Esophagus squamous epithelium (tissue), 5 donors: ENCODE data around the gene ZNF516. TPM values are rescaled to one million over a fixed set of nuclear protein-coding genes. Genes with fewer than 3 reads are reported as not detected.
A peak's percentile ranks its signal among the peaks of the same experiment; 100 is the strongest.

Source experiments
- DNase-seq: peaks from one replicate; lab custom pipeline; 2025; lab: John Stamatoyannopoulos, UW
- H3K27ac ChIP-seq, 4 donors: fragments of 200-600 bp; sonication (generic); one replicate each; pipeline ENCODE4 v1.5.1; 2016 to 2019; ENCODE audit warnings: mild to moderate bottlenecking in 1 of 4
- H3K27me3 ChIP-seq, 4 donors: fragments of 200-600 bp; sonication (generic); 1 replicate in 3 of 4; 2 replicates in 1 of 4; pipeline versions ENCODE4 v1.5.1 to v1.6.0; 2017 to 2021; ENCODE audit warnings: antibody characterized with exemption in 1 of 4
- H3K36me3 ChIP-seq, 3 donors: fragments of 200-600 bp; sonication (generic); one replicate each; pipeline ENCODE4 v1.5.1; 2016 to 2019
- H3K4me1 ChIP-seq, 3 donors: fragments of 200-600 bp; sonication (generic); one replicate each; pipeline ENCODE4 v1.5.1; 2017 to 2019
- H3K4me3 ChIP-seq, 4 donors: fragments of 200-600 bp; sonication (generic); 1 replicate in 3 of 4; 2 replicates in 1 of 4; pipeline ENCODE4 v1.5.1; 2016 to 2019; ENCODE audit warnings: mild to moderate bottlenecking in 2 of 4, moderate library complexity in 1 of 4
- H3K9me3 ChIP-seq, 3 donors: fragments of 200-600 bp; sonication (generic); one replicate each; pipeline ENCODE4 v1.5.1; 2016 to 2019
- CTCF ChIP-seq, 6 experiments: fragments of 450-650 bp in 4 of 6; fragments of 200-600 bp in 2 of 6; sonication (generic) in 2 of 6; IDR thresholded peaks; one replicate each; pipeline ENCODE4 v1.5.1; 2016 to 2019; ENCODE audit warnings: antibody characterized with exemption in 6 of 6, mild to moderate bottlenecking in 4 of 6, moderate library complexity in 4 of 6
- POLR2A ChIP-seq, 4 donors: fragments of 450-650 bp; IDR thresholded peaks; one replicate each; pipeline ENCODE4 v1.6.1; 2017; ENCODE audit warnings: antibody characterized with exemption in 4 of 4, mild to moderate bottlenecking in 4 of 4, moderate library complexity in 3 of 4
- WGBS, 2 donors: methylation state at CpG; one replicate each; pipeline ENCODE4 v1.1.5; 2018; 5-methylcytosine and 5-hydroxymethylcytosine counted together
- intact Hi-C: fragments of 100-400 bp; cut with DNase I; formaldehyde crosslinking; loops from one replicate; pipeline ENCODE4 v1.15.0; 2022
- total RNA-seq, 4 donors: library from RNA; depleted of rRNA; stranded (reverse); fragments of >200 nt; gene quantifications; one replicate each; pipeline ENCODE4 v1.1.0, GENCODE V29; 2016
- donor health status: DM: yes; HTN: yes; CAD: no.

ZNF516 gene
- total RNA-seq, 4 donors from 2014 or later: 18.0 to 23.9 (median 19.2) TPM

- no peak for DNase-seq
- WGBS, 2 donors: 100% methylated on average over 1 of the region's 7 CpGs; no CpG with 5 or more reads in 1 of the 2 donors
- no peaks in the 10 kb centered on the region for H3K27me3 ChIP-seq
- intact Hi-C loops: no loop called here
- no peak overlapping the region for H3K4me3 ChIP-seq
- H3K4me1 ChIP-seq: peaks cover 25 to 68% (median 29%) of the 10 kb centered on the region in 3 donors
- H3K27ac ChIP-seq: peak overlapping the region in 3 of 4 donors; percentile 22 to 66 (median 63)
- no peaks in the 10 kb centered on the region for H3K9me3 ChIP-seq
- peaks cover 0 to 8% (median 0%) of the 10 kb centered on the region in 3 donors for H3K36me3 ChIP-seq
- TF ChIP-seq CTCF (IDR thresholded peaks at IDR 0.05): no peak
- TF ChIP-seq POLR2A (IDR thresholded peaks at IDR 0.05): no peak
Observed at GRCh38 chr18:76388261-76388660, 106.8 kb downstream of the ZNF516 start.

DNA sequence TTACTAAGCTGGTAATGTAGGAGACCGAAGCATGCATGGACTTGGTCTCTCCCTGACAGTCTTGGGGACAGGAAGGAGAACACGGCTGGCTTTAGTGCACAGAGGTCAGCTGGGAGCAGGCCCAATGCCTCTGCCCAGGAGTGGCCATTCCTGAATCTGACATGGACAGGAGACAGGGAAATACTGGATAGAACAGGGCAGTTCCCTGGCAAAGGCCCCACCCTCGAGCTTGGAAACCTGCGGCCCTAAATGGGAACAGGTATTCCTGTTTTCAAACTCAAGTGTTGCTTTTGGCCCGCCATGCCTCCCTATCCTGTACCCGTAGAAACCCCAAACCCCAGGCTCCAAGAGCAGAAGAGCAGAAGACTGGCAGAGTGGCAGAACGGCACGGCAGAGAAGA lies 107.4 kb downstream of the ZNF516 start:
- intact Hi-C loops: no loop called here
- Histone ChIP-seq H3K9me3 (no peaks in the 10 kb centered on the region), H3K4me1 (peaks cover 25 to 71% (median 29%) of the 10 kb centered on the region in 3 donors), H3K27me3 (no peaks in the 10 kb centered on the region), H3K4me3 (no peak overlapping the region), H3K36me3 (peaks cover 0 to 8% (median 0%) of the 10 kb centered on the region in 3 donors), H3K27ac (peak overlapping the region in 3 of 4 donors; percentile 52 to 66 (median 63))
- DNase-seq: no peak
- TF ChIP-seq POLR2A (IDR thresholded peaks at IDR 0.05) (no peak), CTCF (IDR thresholded peaks at IDR 0.05) (no peak)
- 68 to 74% methylated on average over 7 to 8 of the region's 8 CpGs for WGBS, 2 donors

DNA sequence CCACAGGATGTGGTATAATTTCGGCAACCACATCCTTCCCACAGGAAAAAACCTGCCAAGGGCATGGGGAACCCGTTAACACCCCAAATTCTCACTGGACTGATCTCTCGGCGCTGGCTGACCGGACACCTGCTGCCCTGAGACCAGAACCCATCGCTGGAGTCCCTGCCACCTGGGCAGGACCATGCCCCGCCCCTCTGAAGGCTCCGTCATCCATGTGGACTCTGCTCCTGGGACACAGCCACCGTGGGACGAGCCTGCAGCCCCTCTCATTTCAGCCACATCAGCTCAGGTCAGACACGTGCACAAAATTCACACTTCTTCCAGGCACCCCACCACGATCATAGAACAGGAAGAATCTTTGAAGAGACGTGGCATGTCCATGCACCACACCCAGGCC lies 108.2 kb downstream of the ZNF516 start:
- Histone ChIP-seq H3K36me3 (peaks cover 0 to 8% (median 0%) of the 10 kb centered on the region in 3 donors), H3K4me1 (peaks cover 23 to 64% (median 29%) of the 10 kb centered on the region in 3 donors), H3K27ac (peak overlapping the region in 3 of 4 donors; percentile 20 to 66 (median 63)), H3K4me3 (no peak overlapping the region), H3K9me3 (no peaks in the 10 kb centered on the region), H3K27me3 (no peaks in the 10 kb centered on the region)
- no peak for DNase-seq
- intact Hi-C loops: no loop called here
- WGBS, 2 donors: 58 to 71% methylated on average over 5 to 10 of the region's 13 CpGs
- TF ChIP-seq POLR2A (IDR thresholded peaks at IDR 0.05) (no peak), CTCF (IDR thresholded peaks at IDR 0.05) (no peak)

- intact Hi-C loops: no loop called here
- Histone ChIP-seq H3K27ac (no peak overlapping the region), H3K9me3 (no peaks in the 10 kb centered on the region), H3K4me1 (peaks cover 23 to 58% (median 29%) of the 10 kb centered on the region in 3 donors), H3K4me3 (no peak overlapping the region), H3K27me3 (no peaks in the 10 kb centered on the region), H3K36me3 (peaks cover 0 to 8% (median 0%) of the 10 kb centered on the region in 3 donors)
- no peak for TF ChIP-seq CTCF (IDR thresholded peaks at IDR 0.05)
- TF ChIP-seq POLR2A (IDR thresholded peaks at IDR 0.05): no peak
- 86 to 87% methylated on average over 4 to 7 of the region's 7 CpGs for WGBS, 2 donors
- DNase-seq: no peak
Observed at GRCh38 chr18:76386071-76386470, 109.0 kb downstream of the ZNF516 start.

DNA sequence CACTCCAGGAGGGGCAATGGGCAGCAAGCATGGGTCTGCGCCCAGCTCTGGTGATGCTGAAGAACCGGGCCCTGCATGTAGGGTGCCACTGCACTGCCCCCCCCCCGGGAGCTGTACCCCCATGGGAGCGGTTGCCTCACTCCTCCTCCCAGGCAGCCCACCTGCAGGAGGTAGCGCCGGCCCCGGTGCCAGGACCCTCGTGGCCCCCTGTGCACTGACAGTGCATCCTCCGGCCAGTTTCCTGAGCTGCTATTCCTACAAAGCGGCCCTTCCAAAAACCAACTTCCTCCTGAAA lies 109.4 kb downstream of the ZNF516 start:
- Histone ChIP-seq H3K9me3 (no peaks in the 10 kb centered on the region), H3K36me3 (peaks cover 0 to 8% (median 0%) of the 10 kb centered on the region in 3 donors), H3K27ac (no peak overlapping the region), H3K4me3 (no peak overlapping the region), H3K27me3 (no peaks in the 10 kb centered on the region), H3K4me1 (peaks cover 23 to 54% (median 27%) of the 10 kb centered on the region in 3 donors)
- no peak for TF ChIP-seq CTCF (IDR thresholded peaks at IDR 0.05)
- TF ChIP-seq POLR2A (IDR thresholded peaks at IDR 0.05): no peak
- no peak for DNase-seq
- 85 to 87% methylated on average over 8 to 9 of the region's 10 CpGs for WGBS, 2 donors
- intact Hi-C loops: no loop called here
